T1000 (cell line): ENCODE measurements around the gene RMRP.
"Not testable (repeated sequence)": the region's sequence is repeated elsewhere in the genome, so short reads cannot be mapped to it uniquely, and the experiment has no call there.

Experiments
- DNase-seq: peaks from one replicate; lab custom pipeline; 2025; ENCODE audit warnings: mixed read lengths; lab: John Stamatoyannopoulos, UW

RMRP gene

DNA sequence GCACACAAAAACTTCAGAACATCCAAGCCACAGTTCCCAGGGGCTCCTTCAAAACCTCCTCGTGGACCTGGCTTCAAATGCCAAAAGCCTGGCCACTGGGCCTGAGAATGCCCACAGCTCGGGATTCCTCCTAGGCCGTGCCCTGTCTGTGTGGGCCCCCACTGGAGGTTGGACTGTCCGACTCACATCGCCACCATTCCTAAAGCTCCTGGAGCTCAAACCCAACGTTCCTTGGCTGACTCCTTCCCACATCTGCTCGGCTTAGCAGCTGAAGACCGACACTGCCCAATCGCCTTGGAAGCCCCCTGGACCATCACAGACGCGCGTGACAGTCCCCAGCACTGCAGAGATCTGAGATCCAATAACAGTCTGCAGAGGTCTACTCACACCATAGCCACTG lies 14.8 kb downstream of the RMRP start:
- no peak for DNase-seq

DNA sequence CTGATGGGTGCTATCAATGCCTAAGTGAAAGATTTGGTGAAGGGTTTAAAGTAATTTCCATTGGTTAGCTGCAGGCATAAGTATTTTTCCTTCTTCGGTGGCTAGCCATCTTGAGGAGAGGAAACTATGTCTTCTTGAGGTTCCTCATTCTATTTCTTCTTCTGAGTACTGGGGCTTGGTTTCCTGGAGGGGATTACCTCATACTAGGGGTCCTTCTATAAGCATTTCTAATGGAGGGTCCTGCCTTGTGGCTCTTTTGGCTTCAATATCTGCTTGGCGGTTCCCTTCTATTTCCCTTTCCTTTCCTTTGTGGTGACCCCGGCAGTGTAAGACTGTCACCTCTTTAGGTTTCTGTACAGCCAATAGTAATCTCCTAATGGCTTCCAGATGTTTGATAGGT lies 16.3 kb downstream of the RMRP start:
- DNase-seq = not testable (repeated sequence)

DNA sequence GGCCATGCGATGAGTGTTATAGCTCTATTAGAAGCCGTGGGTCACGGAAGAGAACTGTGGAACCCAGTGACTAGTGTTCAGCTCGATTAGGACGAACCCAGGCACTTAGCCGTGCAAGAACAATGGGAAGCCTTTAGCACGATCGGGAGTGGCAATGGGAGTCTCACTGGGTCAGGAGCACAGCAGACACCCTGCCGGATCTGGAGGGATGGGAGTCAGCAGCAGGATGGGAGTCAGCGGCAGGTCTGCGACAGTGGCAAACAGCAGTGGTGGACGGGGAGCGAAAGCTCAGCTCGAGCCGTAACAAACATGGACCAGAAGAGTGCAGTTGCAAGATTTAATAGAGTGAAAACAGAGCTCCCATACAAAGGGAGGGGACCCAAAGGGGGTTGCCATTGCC lies 17.4 kb downstream of the RMRP start:
- DNase-seq = not testable (repeated sequence)

DNA sequence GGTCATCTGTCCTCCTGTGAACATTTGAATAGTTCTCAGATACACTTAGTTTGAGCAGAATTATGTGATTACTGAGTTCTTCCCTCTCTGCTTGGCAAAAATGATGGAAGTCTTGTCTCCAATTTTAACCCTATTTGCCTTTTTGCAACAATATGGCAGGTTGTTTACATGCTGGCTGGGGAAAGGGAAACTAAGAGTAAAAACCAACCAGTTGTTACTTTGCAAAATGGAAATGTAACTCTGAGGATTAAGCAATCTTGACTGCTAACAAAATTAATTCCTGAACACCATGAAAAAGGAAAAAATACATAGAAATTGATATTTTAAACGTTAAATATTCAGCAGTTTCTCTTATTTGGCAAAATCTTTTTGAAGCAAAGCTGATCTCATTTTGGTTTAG lies 18.2 kb downstream of the RMRP start:
- no peak for DNase-seq

DNA sequence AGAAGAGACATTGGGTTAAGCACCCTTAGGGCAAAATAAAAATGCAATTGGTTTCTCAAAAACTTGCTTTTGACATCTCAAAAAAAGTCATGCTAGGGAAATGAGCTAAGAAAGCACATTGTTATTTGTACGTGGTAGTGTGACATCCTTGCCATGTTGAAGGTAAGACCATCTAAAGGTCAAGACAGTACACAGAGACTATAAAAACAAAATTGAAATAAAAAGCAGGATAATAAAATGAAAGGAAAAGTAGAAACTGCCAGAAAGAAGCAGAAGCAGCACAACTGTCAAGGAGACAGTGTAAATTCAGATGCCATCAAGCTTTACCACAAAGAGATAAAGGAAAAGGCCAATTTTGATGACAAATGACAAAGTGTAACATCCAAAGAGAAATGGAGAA lies 18.6 kb downstream of the RMRP start:
- not testable (repeated sequence) for DNase-seq

DNA sequence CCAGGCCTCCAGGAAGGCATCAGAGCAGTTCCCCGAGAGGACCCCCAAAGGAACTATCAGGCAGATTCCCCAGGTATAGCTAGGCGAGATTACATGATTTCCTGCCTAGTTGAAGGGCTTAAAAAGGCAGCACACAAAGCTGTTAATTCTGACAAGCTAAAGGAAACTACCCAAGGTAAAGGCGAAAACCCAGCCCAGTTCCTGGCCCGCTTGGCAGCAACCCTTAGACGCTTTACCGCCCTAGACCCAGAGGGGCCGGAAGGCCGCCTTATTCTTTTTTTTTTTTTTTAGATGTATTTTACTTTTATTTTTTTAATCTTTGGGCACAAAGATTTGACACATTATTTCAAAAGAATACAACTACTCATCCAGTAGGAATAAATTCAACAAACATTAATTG lies 19.1 kb downstream of the RMRP start:
- DNase-seq = not testable (repeated sequence)

DNA sequence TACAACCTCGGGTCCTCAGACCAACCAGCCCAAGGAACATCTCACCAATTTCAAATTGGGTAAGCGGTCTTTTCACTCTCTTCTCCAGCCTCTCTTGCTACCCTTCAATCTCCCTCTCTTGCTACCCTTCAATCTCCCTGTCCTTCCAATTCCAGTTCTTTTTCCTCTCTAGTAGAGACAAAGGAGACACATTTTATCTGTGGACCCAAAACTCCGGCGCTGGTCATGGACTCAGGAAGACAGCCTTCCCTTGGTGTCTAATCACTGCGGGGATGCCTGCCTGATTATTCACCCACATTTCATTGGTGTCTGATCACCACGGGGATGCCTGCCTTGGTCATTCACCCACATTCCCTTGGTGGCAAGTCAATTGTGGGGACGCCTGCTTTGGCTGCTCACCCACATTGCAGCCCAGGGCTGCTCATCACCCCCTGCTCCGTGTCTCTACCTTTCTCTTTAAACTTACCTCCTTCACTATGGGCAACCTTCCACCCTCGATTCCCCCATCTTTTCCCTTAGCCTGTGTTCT lies 20.3 kb downstream of the RMRP start:
- not testable (repeated sequence) for DNase-seq

DNA sequence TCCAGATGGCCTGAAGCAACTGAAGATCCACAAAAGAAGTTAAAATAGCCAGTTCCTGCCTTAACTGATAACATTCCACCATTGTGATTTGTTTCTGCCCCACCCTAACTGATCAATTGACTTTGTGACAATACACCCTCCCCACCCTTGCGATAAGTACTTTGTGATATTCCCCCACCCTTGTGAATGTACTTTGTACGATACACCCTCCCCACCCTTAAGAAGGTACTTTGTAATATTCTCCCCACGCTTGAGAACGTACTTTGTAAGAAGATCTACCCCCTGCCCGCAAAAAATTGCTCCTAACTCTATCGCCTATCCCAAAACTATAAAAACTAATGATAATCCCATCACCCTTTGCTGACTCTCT lies 21.0 kb downstream of the RMRP start:
- DNase-seq = not testable (repeated sequence)

DNA sequence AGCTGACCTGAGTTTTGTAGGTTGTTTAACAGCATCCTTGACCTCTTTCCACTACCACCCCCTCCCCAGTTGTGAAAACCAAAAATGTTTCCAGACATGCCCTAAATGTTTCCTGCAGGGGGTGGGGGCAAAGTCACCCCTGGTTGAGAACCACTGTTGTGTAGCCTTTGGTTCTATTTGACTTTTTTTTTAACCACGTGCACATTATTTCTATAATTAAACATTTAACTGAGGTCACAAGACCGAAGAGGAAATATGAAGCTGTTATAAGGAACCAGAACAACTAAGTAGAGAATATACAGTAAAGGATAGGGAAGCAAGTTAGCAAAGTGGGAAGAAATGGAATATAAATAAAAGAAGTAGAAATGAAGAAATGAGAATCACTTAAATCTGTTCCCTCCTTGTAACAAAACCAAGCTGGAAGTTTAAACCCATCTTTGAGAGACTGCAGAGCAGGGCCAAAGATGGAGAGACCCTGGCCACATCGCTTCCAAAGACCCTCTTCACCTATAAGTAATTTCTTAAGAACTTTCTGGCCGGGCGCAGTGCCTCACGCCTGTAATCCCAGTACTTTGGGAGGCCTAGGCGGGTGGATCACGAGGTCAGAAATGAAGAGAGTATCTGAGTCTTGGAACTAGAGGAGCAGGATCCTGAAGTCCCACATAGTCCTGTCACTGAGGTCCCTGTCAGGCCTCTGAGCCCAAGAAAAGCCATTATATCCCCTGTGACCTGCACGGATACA lies 21.5 kb downstream of the RMRP start:
- no peak for DNase-seq

DNA sequence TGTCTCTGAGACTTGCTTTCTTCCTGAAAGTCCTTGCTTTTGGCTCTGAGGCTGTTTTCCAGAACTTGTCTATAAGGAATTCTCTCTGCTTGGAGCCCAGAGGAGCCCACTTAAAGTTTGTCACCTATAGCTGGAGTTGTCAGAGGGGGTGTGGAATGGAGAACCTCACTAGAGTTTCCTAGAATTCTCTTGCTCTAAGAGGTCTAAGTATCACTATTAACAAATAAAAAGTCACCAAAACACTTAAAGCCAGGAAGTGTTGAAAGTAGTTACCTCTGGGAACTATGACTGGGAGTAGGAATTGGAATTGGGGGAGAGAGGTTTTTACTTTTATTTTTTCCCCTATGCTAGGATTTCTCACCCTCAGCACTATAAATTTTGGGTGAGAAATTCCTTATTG lies 22.1 kb downstream of the RMRP start:
- no peak for DNase-seq

DNA sequence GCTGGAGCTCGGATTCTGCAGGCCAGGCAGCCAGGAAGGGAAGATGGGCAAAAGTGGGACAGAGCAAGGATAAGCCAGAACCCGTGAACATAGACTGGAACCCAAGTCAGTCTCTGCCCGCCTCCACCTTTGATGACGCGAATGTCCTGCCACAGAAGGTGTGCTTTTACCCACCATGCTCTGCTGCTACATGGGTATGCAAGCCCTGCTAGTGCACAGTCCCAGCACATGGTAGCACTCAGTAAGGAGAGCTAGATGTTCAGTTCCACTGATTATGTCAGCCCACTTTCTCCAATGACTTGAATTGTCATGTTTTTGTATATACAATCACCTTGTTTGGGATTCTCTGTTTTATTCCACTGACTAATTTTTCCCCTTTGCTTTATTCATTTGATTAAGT lies 28.2 kb downstream of the RMRP start:
- DNase-seq = no peak

DNA sequence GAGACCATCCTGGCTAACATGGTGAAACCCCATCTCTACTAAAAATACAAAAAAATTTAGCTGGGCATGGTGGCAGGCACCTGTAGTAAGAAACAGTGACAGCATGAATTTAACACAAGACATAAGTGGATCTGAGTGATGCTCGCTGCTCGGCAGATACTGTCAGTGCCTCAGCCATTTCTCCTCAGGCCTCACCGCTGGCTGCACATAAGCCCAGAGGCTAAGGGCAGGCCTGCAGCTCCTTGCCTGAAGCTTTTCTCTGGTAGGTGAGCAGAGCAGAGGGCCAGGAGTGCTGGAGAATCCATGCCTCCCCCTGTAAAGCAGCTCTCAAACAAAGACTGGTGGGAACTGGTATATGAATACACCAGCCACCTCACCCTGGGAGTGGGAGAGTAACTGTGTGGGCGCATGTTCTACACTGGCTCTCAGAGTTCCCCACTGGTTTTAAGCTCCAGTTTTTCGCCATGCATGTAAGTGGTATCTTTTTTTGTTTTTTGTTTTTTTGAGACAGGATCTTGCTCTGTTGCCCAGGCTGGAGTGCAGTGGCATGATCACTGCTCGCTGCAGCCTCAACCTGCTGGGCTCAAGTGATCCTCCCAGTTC lies 29.3 kb downstream of the RMRP start:
- no peak for DNase-seq

DNA sequence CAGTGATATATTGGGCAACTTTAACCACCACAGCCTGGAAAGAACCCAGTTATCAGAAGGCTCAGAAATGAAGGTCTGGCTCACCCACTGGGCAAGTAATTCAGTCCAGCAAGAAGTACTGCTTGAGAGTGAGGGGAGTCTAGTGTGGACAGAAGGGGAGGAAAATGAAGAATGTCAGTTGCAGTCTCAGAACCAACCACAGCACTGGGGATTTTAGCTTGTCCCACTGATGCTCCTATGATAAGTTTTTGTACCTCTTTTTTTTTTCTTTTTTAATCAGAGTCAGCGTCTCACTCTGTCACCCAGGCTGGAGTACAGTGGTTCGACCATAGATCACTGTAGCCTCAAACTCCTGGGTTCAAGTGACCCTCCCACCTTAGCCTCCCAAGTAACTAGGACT lies 30.2 kb downstream of the RMRP start:
- DNase-seq = no peak

DNA sequence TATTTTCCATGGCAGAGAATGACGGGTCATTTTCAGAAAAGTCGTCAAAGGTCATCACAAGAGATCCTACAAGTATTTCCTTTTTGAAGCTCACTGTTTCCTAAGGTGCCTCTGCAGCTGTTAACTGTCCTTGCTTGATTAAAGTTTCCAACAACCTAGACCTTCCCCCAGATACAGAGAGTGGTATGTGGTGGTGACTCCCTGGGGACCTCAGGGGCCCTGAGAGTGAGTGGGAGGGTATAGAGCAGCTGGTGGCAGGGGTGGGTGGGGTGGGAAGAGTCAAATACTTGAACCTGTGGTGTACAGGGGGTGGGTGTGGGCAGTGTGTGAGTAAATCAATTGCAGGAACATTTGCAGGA lies 38.0 kb downstream of the RMRP start:
- no peak for DNase-seq

DNA sequence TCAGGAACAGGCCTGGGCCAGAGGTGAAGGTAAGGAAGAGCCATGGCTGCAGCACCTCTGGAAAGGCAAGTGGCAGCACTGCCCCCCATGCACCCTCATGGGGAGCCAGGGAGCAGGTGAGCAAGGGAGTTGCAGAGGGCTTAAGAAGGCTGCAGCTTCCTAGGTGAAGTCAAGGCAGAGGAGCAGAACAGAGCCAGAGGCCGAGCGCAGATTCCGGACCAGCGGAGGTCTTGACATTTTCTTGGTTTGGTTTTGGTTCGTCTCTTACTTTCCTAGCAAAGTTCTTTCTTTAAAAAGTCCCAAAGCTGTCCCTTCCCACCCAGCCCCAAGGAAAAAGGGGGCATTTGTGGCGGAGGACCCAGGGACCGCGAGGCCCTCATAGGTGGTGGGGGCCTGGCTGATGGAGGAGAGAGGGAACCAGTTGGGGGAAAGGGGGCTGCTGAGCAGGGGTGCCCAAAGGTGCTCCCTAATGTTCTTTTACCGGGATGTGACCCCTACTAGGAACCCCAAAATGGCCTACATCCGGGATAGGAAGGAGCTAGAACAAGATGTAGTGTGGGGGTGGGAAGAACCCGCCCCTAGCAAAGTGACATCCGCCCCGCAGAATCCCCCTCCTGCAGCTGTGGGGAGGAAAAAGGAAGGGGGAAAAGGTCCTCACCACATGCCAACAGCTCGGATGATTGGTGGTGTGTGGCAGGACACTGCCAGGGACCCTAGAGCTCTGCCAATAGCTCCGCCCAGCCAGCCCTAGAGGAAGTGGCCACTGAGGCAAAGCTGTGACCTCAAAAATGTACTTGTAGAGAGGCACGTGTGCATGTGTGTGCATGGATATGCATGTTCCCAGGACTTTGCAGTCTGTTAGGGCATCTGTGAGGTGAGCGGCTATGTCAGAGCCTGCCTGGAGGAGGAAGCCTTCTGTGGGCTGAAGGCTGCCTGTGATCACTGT lies 38.7 kb downstream of the RMRP start:
- no peak for DNase-seq

DNA sequence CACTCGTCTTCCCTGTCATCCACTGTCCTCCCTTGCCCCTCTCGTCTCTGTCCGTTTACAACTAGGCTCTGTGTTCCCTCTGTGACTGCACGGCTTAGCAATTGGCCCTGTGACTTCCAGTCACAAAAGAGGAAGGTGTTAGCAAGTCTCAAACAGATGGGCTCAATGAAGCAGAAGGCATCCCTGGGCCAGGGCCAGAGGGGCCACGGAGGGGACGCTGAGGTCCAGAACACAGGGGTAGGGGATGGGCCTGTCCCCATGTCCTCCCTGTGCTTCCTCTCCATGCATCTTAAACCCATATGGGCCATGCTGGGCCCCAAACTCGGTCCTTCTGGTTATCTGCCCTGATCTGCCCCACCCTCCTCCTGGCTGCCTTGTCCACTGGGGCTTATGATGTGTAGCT lies 39.5 kb downstream of the RMRP start, which contains the start of gene CD72:
TSS of gene CD72 (minus strand) at position 89 of the 403 bp plus-strand sequence. CDS start 110 bp downstream, outside the sequence.
- DNase-seq = no peak

DNA sequence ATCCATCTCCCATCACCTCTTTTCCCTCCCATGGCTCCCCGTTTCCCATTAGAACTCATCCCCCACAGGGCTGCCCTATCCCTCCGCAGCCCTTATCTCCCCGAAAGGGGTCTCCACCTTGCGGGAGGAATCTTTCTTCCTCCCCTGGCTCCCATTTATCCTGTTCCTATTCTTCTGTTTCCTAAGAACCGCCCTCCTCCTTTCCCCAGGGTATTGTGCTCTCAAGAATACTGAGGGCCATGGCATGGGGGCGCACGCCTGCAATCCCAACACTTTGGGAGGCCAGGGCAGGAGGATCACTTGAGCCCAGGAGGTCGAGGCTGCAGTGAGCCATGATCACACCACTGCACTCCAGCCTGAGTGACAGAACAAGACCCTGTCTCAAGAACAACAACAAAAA lies 40.3 kb downstream of the RMRP start:
- DNase-seq = no peak

DNA sequence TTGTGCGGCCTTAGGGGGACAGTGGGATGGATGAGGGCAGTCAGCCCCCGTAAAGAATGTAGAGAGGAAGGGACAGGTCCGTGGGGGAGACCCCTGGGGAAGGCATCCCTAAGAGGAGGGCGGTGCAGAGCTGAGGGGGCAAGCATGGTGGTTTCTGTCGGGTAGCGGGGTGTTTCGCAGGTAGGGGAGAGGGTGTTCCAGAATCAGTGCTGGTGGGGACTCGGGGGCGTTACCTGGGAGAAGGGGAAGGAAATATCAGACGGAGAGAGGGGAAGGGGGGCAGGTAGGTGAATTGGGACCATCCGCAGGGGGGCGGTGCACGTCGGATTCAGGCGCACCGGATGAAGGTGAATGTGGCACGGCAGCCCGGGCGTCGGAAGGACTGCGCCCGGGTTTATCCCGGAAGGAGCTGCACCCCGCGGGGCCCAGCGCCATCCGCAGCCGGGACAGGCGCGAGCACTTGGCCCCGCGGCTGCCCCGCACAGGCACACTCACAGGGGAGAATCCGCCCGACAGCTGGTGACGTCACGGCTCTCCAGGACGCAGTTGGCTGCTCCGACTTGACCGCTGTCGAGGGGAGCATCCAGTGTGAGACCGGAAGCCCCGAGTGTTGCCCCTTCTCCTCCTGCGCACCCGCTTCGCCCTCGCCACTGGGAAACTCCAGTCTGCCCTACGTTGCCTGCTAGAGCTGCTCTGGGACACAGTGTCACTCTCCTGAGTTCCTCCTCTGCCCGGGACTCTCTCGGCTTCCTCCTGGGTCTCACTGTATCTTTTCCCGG lies 40.9 kb downstream of the RMRP start:
- DNase-seq = no peak

DNA sequence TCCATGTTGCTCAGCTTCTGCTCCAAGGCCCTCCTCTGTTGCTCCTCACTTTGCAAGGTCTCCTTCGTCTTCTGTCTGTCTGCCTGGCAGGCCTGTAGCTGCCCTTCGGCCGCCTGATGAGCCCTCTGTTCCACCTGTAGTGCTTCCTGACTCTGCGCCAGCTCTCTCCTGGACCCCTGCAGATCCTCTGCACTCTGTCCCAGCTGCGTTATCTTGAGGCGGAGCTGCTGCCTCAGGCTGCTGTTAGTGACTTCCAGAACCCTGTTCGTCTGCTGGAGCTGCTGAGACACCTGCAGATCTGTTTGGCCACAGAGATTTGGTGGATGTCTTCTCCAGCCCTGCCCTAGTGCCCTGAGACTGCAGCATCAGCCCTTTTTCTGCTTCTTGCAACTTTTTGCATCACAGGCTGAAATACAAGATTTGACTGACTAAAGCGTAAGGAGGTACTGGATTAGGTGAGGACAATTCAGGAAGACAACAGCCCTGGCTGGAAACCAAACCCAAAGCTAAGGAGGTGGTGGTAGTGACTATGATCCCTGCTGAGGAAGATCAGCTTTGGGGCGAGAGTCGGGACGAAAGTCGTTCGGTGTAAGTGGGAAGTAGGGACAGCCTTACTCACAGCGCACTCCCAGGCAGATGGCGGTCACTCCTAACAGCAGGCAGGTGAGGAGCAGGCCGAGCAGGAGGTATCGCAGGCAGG lies 41.7 kb downstream of the RMRP start:
- no peak for DNase-seq

DNA sequence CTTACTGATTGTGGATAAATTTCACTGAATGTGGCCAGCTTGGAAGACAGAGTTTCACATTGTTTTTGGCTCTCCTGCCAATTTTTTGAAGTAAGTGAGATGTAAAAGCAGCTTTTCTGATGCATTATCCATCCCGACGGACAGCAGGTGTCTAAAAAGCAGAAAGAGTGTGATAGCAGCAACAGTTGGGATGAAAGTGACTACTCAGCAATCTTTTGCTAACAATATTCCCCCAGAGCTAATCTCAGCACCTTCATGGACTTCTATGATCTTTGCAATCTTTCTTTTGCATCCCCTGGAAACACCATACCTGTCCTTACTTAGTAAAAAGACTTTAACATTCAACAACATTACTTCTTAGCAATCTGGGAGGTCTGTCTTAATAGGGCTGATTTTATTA lies 45.0 kb downstream of the RMRP start:
- DNase-seq = no peak

DNA sequence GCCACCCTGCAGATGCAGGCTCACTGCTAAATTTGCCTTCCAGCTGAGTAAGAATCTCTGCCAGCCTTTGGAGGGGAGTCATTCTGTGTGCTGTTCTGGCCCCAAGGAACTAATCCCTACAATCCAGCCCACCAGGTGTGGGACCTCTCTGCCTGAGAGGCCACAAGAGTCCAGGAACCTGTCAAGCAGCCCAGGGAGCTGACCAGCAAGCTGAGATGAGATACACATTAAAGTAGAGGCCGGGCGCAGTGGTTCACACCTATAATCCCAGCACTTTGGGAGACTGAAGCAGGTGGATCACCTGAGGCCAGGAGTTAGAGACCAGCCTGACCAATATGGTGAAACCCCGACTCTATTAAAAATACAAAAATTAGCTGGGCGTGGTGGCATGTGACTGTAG lies 45.8 kb downstream of the RMRP start:
- DNase-seq = not testable (repeated sequence)
